ENCODE measurements around the gene TBC1D14.

Gene TBC1D14

GRCh38 chr4:6932475-6932874 lies 22.8 kb downstream of the TBC1D14 start:
- DNase-seq = no peak

DNA sequence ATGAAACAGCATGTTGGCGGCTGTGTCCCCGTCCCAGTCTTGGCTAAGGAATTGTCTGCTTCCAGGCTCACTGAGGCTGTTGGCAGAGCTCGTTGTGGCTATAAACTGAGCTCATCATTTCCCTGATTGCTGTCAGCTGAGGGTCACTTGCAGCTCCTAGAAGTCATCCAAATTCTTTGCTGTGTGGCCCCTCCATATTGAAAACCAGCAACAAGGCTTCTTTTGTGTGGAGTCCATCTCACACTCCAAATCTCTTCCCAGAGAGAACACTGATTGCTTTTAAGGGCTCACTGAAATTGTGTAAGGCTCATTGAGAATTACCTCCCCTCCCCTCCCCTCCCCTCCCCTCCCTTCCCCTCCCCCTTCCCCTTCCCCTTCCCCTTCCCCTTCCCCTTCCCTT lies 23.3 kb downstream of the TBC1D14 start:
- DNase-seq = no peak

DNA sequence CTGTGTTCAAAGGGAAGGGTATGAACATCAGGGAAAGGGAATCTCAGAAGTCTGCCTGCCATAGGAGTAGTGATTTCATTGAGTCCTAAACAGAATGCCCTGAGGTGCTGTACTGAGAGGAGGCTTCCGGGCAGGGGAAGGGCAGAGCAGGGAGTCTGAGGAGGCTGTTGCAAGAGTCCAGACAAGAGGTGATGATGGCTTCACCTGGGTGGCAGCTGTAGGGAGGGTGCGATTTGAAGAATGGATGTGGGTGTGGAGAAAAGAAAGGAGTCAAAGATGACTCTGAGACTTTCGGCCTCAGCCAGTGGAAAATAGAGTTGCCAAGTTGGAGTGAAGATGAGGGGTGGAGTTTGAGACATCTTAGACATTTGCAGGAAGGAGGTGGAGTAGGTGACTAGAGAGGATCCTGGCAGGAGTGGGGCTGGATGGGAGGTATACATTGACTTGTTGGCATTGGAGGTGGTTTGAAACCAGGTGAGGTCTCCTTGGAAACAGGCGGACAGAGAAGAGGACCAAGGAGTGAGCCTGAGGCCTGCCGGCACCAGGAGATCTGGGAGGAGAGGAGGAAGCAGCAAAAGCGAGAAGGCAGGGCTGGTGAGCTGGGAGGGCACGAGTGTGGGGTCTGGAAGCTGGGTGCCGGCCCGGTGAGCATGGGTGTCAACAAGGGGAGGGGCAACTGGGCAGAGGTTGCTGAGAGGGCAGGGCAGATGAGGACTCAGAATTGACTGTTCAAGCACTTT lies 24.2 kb downstream of the TBC1D14 start:
- DNase-seq = no peak

DNA sequence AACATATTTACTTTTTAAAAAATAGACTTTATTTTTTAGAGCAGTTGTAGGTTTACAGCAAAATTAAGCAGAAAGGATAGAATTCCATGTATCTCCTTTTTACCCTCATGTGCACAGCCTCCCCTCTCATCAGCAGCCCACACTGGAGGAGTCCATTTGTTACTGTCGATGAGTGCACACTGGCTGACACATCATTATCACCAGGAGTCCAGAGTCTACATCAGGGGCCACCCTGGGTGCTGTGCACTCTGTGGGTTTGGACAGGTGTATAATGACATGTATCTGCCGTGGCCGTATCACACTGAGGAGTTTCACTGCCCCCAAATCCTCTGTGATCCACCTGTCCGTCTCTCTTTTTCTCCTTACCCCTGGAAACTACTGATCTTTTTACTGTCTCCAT lies 26.3 kb downstream of the TBC1D14 start:
- no peak for DNase-seq

DNA sequence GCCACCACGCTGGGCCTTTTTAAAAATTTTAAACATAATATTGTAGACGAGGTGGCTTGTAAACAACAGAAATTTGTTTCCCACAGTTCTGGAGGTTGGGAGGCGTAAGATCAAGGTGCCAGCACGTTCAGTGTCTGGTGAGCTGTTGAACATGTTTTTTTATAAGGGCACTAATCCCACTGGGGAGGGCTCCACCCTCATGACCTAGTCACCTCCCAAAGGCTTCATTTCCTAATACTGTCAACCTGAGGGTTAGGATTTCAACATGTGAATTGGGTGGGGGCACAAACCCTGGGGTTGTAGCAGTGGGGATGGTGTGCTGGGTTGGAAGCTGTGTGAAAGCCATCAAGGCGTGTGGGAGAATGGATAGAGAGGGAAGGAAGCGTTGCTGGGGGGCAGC lies 27.6 kb downstream of the TBC1D14 start:
- no peak for DNase-seq

- DNase-seq = no peak
These were observed 28.1 kb downstream of the TBC1D14 start for GRCh38 chr4:6937754-6938153.

- no peak for DNase-seq
These were observed 28.6 kb downstream of the TBC1D14 start for GRCh38 chr4:6938237-6938636.

DNA sequence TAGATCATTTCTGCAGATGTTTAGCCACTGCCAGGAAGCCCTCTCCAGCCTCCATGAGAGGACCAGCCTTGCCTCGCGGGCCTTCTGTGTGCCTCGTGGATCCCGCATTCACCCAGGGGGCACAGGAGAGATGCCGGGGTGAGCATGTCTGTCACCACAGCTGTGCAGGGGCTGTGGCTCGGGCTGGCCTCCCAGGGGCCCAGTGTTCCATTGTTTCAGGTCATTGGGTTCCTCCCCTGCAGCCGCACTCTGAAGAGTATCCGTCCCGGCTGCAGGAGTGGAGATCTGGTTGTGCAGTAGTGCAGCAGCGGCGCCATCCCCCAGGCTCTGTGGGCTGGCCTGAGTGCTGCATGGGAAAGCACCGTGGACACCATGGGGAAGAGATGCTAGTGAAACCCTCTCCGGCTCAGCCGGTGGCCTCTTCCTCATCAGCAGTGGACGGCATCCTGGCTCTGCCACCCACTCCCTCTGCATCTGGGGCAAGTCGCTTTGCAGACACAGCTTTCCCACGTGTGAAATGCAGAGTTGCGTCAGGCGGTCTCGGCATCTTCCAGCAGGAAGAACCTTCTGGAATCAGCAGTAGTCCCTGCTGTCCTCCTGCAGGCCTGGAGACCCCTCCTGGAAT lies 29.1 kb downstream of the TBC1D14 start:
- DNase-seq = no peak

DNA sequence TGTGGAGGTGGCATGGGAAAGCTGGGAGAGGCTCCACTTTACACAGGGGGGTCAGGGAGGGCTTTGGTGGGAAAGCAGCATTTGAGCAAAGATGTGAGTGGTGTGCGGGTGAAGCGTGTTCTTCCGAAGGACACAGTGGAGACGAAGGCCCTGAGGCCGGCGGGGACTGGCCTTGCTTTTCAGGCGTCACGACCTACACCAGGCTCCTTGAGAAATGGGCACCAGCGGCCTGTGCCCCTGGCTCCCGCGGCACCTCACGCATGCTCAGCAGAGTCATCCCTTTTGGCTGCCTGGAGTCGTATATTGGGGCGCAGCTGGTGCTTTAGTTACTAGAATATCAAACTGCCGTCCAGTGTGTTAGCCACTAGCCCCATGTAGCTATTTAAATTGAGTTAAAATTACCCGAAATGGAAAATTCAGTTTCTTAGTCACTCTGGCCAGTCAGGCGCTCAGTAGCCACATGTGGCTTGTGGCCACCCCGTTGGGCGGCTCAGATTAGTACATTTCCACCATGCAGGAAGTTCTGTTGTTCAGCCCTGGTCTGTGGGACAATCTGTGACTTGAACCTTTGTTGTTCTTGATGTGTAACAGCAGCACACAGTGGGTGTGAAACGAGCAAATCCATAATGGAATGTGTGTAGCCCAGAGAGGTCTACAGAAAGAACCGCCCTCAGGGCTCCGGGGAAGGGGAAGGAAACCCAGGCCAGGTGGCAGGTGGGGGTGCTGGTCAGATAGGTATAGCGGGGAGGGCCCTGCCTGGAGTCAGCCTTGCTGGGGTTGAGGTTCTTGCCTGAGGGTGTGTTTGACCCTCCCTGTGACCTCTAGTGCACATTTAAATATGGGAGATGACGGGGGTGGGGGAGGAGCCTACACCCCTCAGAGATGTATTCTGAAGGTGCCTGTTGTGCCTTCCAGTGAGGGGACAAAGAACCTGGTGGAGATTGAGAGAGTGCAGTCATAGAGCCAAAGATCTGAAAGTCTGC lies 30.4 kb downstream of the TBC1D14 start:
- no peak for DNase-seq

- no peak for DNase-seq
These were observed 31.1 kb downstream of the TBC1D14 start for GRCh38 chr4:6940744-6941137.

DNA sequence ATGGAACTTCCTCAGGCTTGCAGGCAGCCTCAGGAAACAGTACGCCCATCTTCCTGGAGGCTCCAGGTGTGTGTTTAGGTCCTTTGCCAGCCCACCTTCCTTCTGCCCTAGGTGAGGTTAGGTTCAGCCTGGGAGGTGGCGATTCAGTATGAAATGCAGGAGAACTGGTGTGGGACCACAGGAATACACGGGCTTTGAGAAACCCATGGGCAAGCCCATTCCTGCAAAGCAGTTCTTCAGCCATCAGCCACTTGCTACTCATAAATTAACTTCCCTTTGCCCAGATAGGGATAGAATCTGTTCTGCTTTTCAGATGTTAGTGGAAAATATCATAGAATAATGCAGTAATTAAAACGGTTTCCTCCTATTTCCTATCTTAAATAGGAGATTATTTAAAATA lies 32.2 kb downstream of the TBC1D14 start:
- no peak for DNase-seq

- no peak for DNase-seq
These were observed 32.7 kb downstream of the TBC1D14 start for GRCh38 chr4:6942238-6942800.

- no peak for DNase-seq
These were observed 33.6 kb downstream of the TBC1D14 start for GRCh38 chr4:6943012-6943884.

DNA sequence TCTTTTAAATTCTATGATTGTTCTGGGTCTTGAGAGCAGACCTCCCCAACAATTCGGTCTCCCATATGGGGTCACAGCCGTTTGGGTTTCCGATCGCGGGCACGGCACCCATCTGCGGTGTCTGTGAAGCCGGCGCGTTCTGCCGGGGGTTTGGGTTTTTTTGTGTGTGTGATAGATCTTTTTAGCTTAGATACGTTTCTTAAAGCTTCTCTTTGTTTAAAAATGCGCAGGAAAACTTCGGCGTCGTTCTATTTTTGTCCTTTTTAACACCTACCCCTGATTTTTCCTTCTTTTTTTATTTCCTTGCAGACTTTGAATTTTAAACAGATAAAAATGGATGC lies 34.2 kb downstream of the TBC1D14 start:
- no peak for DNase-seq

DNA sequence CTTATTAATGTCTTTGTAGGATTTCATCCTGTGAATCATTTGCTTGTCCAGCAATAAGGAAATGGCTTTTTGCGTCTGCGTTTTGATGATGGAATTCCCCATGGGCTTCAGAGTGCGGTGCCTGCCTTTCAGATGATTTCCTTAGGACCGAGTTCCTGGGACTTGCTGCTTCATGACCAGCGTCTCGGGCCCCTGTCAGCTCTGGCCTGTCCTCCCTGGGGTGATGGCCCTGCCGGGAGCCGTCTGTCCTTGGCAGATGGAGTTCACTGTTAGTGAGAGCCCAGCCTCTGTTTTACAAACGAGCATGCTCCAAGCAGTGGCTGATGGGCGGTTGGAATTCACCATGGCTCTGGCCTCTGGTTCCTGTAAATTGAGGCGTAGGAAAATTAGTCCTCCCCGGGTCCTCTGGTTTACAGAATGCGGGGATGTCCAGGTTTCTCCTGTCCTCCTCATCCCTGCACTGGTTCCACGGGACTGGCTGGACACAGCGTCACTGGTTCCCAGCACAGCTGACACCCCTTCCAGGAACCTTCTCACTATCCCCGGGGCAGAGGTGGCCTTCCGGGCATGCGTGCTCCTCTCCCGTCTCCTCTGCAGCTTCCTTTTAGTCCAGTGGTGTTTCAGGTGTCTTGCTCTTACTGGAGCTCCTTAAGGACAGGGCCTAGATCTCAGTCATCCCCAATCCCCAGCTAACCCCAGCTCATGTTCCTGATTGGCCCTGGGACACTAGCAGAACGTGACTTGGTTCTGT lies 34.9 kb downstream of the TBC1D14 start:
- no peak for DNase-seq

- no peak for DNase-seq
These were observed 35.4 kb downstream of the TBC1D14 start for GRCh38 chr4:6945052-6945409.

DNA sequence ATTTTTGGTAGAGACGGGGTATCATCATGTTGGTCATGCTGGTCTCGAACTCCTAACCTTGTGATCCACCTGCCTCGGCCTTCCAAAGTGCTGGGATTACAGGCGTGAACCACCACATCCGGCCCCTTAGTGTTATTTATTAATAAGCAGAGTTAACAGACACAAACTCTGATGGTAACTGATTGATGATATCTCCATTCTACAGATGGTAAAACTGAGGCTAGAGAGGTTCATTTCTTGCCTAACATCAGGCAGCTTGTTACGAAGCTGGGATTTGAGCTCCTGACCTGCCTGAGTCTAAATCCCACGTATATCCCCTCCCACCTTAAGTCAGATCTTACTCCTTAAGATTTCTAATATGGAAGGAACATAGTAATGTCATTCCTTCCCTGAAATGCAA lies 36.9 kb downstream of the TBC1D14 start:
- no peak for DNase-seq

- no peak for DNase-seq
These were observed 38.5 kb downstream of the TBC1D14 start for GRCh38 chr4:6948134-6948460.

GRCh38 chr4:6951880-6952381 lies 42.3 kb downstream of the TBC1D14 start:
- no peak for DNase-seq

- DNase-seq = no peak
These were observed 44.2 kb downstream of the TBC1D14 start for GRCh38 chr4:6953751-6954380.

- no peak for DNase-seq
These were observed 45.8 kb downstream of the TBC1D14 start for GRCh38 chr4:6955261-6955911.

Data from NCI-H187 (cell line).